ENCODE results near the gene CST11.

Gene CST11

GRCh38 chr20:23406880-23407279 lies 45.8 kb downstream of the CST11 start:
- DNase-seq (ENCODE audit: low read depth in 1 of 2, low spot score in 1 of 2): no peak
- TF ChIP-seq SPI1 (IDR thresholded peaks at IDR 0.05; ENCODE audit: borderline replicate concordance, low read depth): no peak
- no peak for TF ChIP-seq POLR2AphosphoS5 (IDR thresholded peaks at IDR 0.05; ENCODE audit: low read depth)
- TF ChIP-seq GABPA (IDR thresholded peaks at IDR 0.05; ENCODE audit: low read depth): no peak
- no peak for TF ChIP-seq CTCF (IDR thresholded peaks at IDR 0.05; ENCODE audit: insufficient read depth, low read length)
- no peak for TF ChIP-seq REST (IDR thresholded peaks at IDR 0.05; ENCODE audit: insufficient replicate concordance, low read depth)

GRCh38 chr20:23404196-23404595 lies 48.5 kb downstream of the CST11 start:
- TF ChIP-seq SPI1 (IDR thresholded peaks at IDR 0.05; ENCODE audit: borderline replicate concordance, low read depth) (no peak), REST (IDR thresholded peaks at IDR 0.05; ENCODE audit: insufficient replicate concordance, low read depth) (no peak), POLR2AphosphoS5 (IDR thresholded peaks at IDR 0.05; ENCODE audit: low read depth) (no peak), CTCF (IDR thresholded peaks at IDR 0.05; ENCODE audit: insufficient read depth, low read length) (no peak), GABPA (IDR thresholded peaks at IDR 0.05; ENCODE audit: low read depth) (no peak)
- no peak for DNase-seq (ENCODE audit: low read depth in 1 of 2, low spot score in 1 of 2)
- H3K4me3 ChIP-seq (replicated peaks; ENCODE audit: insufficient read depth, low read length): no peak overlapping the region
- H3K27ac ChIP-seq (replicated peaks): no peak overlapping the region
- H3K27me3 ChIP-seq (ENCODE audit: insufficient read depth, poor library complexity, severe bottlenecking): no peaks in the 10 kb centered on the region

More at GRCh38 chr20:23406880-23407279, 45.8 kb downstream of the CST11 start:
- Histone ChIP-seq H3K27me3 (ENCODE audit: insufficient read depth, poor library complexity, severe bottlenecking) (no peaks in the 10 kb centered on the region), H3K27ac (replicated peaks) (no peak overlapping the region), H3K4me3 (replicated peaks; ENCODE audit: insufficient read depth, low read length) (no peak overlapping the region)

GRCh38 chr20:23403751-23404150 lies 48.9 kb downstream of the CST11 start:
- TF ChIP-seq REST (IDR thresholded peaks at IDR 0.05; ENCODE audit: insufficient replicate concordance, low read depth): no peak
- no peak for TF ChIP-seq GABPA (IDR thresholded peaks at IDR 0.05; ENCODE audit: low read depth)
- no peak for TF ChIP-seq POLR2AphosphoS5 (IDR thresholded peaks at IDR 0.05; ENCODE audit: low read depth)
- no peak for TF ChIP-seq SPI1 (IDR thresholded peaks at IDR 0.05; ENCODE audit: borderline replicate concordance, low read depth)
- no peak for TF ChIP-seq CTCF (IDR thresholded peaks at IDR 0.05; ENCODE audit: insufficient read depth, low read length)
- no peak overlapping the region for H3K27ac ChIP-seq (replicated peaks)
- H3K4me3 ChIP-seq (replicated peaks; ENCODE audit: insufficient read depth, low read length): no peak overlapping the region
- no peaks in the 10 kb centered on the region for H3K27me3 ChIP-seq (ENCODE audit: insufficient read depth, poor library complexity, severe bottlenecking)
- peak in 1 of 2 experiments; percentile 36 for DNase-seq (ENCODE audit: low read depth in 1 of 2, low spot score in 1 of 2)

Data from HL-60 (cell line).